HG03060 (cell line): ENCODE measurements around the gene HSPA14.
"Not testable (repeated sequence)": the region's sequence is repeated elsewhere in the genome, so short reads cannot be mapped to it uniquely, and the experiment has no call there.

ENCODE experiments used
- ATAC-seq: cut with Tn5 transposase; IDR thresholded peaks from one replicate; pipeline ENCODE4 v1.9.1; 2021; ENCODE audit warnings: low read depth, moderate number of reproducible peaks; ENCODE audit not compliant: unreplicated experiment

The HSPA14 gene, protein sequence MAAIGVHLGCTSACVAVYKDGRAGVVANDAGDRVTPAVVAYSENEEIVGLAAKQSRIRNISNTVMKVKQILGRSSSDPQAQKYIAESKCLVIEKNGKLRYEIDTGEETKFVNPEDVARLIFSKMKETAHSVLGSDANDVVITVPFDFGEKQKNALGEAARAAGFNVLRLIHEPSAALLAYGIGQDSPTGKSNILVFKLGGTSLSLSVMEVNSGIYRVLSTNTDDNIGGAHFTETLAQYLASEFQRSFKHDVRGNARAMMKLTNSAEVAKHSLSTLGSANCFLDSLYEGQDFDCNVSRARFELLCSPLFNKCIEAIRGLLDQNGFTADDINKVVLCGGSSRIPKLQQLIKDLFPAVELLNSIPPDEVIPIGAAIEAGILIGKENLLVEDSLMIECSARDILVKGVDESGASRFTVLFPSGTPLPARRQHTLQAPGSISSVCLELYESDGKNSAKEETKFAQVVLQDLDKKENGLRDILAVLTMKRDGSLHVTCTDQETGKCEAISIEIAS

GRCh38 chr10:14837757-14838581 is at the start of gene HSPA14, which contains the start of the genes CDNF and MSANTD7:
TSS of gene HSPA14 (plus strand) at chr10:14838306. CDS start at chr10:14838403, 97 bp downstream.
TSS of gene CDNF (minus strand) at chr10:14838037. CDS start at chr10:14837946, 91 bp downstream.
TSS of gene MSANTD7 (plus strand) at chr10:14838306. CDS start at chr10:14842285, 3,979 bp downstream.
- ATAC-seq: peak; percentile 84

DNA sequence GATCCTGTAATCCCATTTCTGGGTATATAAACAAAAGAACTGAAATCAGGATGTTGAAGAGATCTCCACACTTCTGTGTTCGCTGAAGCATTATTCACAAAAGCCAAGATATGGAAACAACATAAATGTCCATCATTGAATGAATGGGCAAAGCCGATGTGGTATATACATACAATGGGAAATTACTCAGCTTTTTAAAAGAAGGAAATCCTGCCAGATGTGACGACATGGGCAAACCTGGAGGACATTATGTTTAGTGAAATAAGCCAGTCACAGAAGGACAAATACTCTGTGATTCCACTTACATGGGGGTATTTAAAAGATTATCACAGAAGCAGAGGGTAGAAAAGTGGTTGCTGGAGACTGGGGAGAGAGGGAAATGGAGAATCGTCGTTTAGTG is 39.5 kb upstream of the HSPA14 start:
- no peak for ATAC-seq

DNA sequence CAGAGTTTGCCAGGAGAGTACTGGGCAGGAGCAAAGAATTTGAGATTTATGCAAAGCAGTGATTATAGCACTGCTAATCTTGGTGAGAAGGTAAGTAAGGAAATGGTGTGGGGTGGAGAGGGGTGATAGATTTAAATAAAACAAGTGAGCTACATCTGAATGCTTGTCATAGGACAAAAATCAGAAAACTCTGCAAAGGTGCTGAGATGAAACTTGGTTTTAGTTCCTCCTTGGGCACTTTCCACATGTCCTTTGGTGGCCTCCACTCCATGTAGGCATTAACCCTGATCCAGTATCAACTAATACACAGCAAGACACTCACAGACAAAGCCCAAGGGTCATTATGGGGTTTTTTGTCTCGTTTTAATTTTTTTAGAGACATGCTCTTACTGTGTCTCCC is 37.7 kb upstream of the HSPA14 start:
- no peak for ATAC-seq

- no peak for ATAC-seq
These were observed 36.4 kb upstream of the HSPA14 start for GRCh38 chr10:14801723-14802122.

DNA sequence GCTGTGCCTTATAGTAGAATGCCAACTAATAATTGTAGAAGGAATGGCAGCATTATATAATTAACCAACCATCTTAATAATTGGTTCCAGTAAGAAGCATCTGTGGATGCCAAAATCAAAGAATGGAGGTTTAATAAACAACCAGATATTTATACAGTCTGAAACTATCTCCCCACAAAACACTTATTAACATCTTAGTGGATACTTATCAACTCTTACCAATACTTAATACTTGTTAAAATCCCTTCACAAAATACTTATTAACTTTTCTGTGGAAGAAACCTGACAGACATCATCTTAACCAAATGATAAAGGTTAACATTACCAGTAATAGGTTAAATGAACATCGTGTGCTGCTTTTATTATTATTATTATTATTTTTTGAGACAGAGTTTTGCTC is 34.3 kb upstream of the HSPA14 start:
- ATAC-seq: no peak

GRCh38 chr10:14806318-14806717 is 31.8 kb upstream of the HSPA14 start:
- ATAC-seq: no peak

GRCh38 chr10:14810969-14811953 is 26.8 kb upstream of the HSPA14 start:
- ATAC-seq: no peak

DNA sequence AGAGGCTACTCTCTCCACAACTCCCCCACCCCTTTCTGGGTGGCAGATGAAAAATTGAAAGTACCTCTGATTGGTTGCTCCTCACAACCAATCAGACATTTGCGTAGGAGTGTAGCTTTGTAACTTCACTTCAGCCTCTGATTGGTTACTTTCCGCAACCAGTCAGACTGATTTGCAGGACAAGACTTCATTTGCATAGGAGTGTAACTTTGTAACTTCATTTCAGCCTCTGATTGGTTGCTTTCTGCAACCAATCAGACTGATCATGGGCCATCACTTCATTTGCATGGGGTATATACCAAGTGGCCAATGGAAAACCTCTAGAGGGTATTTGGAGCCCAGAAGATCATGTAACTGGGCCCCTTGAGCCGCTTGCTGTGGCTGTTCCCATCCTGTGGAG is 25.8 kb upstream of the HSPA14 start:
- no peak for ATAC-seq

GRCh38 chr10:14815681-14816080 is 22.4 kb upstream of the HSPA14 start:
- no peak for ATAC-seq

- ATAC-seq: not testable (repeated sequence)
These were observed 21.4 kb upstream of the HSPA14 start for GRCh38 chr10:14816717-14817116.

- ATAC-seq: no peak
These were observed 17.9 kb upstream of the HSPA14 start for GRCh38 chr10:14820010-14820774.

GRCh38 chr10:14820775-14821154 is 17.3 kb upstream of the HSPA14 start:
- ATAC-seq: no peak

- ATAC-seq: no peak
These were observed 16.3 kb upstream of the HSPA14 start for GRCh38 chr10:14821635-14822375.

DNA sequence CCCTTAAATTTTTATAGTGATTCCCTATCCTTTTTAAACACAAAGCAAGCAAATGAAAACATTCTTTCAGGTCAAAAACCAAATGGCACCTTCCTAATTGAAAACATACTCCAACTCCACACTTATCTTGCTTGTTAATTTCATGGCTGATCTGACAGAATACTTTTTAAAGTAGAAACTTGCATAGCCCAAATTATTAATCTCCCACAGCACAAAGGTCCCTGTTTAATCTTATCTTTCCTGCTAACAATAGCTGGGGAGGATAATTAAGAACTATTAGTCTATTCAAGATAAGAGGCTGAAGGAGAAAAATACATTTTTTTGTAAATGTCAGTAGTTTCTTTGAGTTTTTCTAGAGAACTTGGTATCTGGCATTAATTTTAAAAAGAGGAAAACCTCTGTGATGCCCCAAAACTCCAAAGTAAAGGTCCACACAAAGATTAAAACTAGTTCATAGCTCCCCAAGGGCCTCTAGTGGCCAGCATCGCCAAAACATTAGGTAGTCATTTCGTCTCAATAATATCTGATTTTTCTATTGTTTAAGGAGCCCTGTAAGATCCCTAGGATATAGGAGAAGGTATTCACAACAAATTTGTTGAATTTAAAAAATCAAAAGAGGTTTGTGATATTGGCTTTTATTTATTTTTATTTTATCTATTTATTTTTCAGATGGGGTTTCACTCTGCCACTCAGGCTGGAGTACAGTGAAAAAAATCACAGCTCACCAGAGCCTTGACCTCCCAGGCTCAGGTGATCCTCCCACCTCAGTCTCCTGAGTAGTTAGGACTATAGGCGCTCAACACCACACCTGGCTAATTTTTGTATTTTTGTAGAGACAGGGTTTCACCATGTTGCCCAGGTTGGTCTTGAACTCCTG is 15.0 kb upstream of the HSPA14 start:
- no peak for ATAC-seq

DNA sequence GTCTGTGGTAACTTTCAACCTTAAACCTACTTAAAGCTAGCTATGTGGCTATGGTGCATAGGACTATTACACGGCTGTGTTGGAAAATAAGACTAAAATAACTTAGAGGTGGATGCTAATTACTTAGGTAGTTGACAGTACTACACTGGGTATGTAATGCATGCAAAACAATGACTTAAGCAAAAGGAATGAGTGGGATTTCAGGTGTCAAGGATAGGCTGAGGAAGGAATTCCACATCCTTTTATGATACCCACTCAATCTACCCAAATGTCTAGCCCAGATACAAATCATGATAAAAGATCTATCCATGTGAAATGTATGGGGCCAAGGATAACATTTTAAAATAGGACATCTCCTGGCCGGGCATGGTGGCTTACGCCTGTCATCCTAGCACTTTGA is 14.1 kb upstream of the HSPA14 start:
- ATAC-seq: no peak

DNA sequence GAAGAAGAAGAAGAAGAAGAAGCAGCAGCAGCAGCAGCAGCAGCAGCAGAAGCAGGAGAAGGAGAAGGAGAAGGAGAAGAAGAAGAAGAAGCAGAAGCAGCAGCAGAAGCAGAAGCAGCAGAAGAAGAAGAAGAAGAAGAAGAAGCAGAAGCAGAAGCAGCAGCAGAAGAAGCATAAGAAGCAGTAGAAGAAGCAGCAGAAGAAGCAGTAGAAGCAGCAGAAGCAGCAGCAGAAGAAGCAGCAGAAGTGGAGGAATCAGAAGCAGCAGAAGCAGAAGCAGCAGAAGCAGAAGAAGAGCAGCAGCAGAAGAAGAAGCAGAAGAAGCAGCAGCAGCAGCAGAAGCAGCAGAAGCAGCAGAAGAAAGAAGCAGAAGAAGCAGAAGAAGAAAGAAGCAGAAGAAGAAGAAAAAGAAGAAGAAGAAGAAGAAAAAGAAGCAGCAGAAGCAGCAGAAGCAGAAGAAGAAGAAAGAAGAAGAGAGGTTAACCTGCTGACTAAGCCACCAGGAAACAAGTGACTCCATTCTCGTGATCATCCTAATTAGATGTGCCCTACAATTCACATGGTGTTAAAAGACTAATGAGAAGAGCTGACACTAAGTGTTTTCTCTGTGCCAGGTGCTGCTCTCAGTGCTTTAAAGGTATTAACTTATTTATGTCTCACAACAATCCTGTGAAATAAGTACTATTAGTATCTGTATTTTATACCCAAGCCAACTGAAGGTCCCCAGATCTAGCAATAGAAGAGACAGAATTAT is 11.9 kb upstream of the HSPA14 start:
- no peak for ATAC-seq

GRCh38 chr10:14833106-14833505 is 5.0 kb upstream of the HSPA14 start:
- ATAC-seq: no peak
